HG03066 (cell line): ENCODE data around the gene SNN.

ENCODE experiments used
- ATAC-seq: cut with Tn5 transposase; IDR thresholded peaks from one replicate; pipeline ENCODE4 v1.9.1; 2021; ENCODE audit warnings: low read depth; ENCODE audit not compliant: unreplicated experiment

SNN gene

DNA sequence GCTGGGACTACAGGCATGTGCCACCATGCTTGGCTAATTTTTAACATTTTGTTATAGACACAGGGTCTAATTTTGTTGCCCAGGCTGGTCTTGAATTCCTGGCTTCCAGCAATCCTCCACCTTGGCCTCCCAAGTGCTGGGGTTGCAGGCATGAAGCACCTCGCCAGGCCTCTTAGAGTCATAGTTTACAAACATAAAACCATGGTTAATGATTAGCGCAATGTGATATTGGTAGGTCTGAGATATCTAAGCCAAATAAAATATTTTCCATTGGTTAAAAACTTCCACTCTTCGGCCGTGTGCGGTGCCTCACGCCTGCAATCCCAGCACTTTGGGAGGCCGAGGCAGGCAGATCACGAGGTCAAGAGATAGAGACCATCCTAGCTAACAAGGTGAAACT, 57.8 kb downstream of the SNN start:
- ATAC-seq = no peak

DNA sequence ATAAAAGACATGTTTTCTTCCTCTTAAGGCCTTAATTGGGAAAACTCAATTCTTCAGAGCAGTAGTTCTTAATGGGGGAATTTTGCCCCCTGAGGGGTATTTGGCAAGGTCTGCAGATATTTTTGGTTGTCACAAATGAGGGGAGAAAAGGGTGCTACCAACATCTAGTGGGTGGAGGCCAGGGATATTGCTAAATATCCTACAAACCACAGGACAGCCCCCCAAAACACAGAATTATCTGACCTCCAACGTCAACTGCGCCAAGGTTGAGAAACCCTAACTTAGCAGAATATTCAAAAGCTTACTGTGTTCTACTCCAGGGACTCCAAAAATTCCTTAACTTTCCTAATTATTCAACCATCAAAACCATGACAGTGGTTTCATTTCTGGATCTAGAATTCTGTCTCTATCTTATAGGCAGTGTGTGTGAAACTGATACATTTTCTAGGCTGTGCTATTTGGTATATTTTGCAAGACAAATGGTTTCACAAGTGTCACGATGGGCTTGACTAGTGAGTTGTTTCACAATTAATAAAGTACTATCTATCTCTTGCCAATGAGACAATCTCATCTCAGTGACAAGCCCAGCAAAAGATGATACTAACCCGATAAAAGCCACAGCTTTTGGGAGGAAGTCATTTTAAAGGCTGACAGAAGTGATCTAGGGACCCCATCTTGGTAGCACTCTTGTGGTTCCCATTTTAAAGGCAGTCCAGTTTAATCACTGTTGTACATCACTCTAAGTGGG, 59.7 kb downstream of the SNN start:
- no peak for ATAC-seq
